ENCODE results near the gene CKAP5.

The CKAP5 gene

DNA sequence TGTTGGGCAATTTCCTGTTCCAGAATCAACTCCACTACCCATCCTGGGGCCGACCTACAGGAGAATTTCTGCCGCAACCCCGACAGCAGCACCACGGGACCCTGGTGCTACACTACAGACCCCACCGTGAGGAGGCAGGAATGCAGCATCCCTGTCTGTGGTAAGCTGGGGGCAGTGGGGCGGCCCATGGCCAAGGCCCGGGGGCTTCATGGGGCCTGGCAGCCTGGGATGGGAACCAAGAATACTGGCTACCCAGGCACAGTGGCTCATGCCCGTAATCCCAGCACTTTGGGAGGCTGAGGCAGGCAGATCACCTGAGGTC is 122.8 kb downstream of the CKAP5 start:
- TF ChIP-seq EZH2phosphoT487 (IDR thresholded peaks at IDR 0.05; ENCODE audit: borderline replicate concordance) = no peak
- TF ChIP-seq, protein P1, sequence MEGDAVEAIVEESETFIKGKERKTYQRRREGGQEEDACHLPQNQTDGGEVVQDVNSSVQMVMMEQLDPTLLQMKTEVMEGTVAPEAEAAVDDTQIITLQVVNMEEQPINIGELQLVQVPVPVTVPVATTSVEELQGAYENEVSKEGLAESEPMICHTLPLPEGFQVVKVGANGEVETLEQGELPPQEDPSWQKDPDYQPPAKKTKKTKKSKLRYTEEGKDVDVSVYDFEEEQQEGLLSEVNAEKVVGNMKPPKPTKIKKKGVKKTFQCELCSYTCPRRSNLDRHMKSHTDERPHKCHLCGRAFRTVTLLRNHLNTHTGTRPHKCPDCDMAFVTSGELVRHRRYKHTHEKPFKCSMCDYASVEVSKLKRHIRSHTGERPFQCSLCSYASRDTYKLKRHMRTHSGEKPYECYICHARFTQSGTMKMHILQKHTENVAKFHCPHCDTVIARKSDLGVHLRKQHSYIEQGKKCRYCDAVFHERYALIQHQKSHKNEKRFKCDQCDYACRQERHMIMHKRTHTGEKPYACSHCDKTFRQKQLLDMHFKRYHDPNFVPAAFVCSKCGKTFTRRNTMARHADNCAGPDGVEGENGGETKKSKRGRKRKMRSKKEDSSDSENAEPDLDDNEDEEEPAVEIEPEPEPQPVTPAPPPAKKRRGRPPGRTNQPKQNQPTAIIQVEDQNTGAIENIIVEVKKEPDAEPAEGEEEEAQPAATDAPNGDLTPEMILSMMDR (conservative IDR thresholded peaks at IDR 0.05; ENCODE audit: low read length) = no peak

DNA sequence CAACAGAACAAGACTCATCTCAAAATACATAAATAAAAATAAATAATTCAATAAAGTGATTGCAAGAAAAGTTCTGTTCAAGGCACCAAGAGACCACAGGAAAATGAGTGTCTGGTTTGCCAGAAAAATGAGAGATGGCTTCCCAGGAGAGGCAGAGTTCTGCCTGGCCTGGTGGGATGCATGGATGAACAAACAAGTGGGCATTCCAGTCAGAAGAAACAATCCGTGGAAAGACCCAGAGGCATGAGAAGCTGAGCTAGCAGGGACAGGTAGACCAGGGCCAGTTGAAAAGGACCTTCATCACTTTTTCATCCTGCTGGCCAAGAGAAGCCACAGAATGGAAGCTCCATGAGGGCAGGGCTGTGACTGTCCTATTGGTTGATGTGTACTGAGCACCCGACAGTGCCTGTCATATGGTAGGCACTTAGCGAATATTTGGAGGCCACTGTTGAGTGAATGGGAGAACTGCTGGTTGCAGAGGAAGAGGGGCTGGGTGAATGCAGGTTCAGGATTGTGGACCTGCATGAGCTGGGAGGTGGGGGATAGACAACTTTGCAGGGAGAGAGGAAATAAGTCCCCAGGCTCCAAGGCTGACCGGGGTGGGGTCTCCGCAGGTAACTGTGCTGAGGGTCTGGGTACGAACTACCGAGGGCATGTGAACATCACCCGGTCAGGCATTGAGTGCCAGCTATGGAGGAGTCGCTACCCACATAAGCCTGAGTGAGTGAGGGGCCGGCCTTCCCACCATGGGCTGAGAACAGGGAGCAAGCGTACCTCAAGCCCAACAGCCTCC is 123.3 kb downstream of the CKAP5 start:
- no peaks in the 10 kb centered on the region for H3F3A ChIP-seq (ENCODE audit: low read depth)
- no peaks in the 10 kb centered on the region for H3K27me3 ChIP-seq (ENCODE audit: insufficient read depth, low read length, poor library complexity, severe bottlenecking)
- H3K79me2 ChIP-seq (ENCODE audit: insufficient read depth, low read length) = no peaks in the 10 kb centered on the region
- TF ChIP-seq, protein P1 (conservative IDR thresholded peaks at IDR 0.05; ENCODE audit: low read length) = no peak
- no peak for TF ChIP-seq EZH2phosphoT487 (IDR thresholded peaks at IDR 0.05; ENCODE audit: borderline replicate concordance)
- H3K36me3 ChIP-seq (ENCODE audit: insufficient read depth, low read length) = no peaks in the 10 kb centered on the region
- H3K4me1 ChIP-seq (ENCODE audit: insufficient read depth, low read length, poor library complexity, severe bottlenecking) = peaks cover 19% of the 10 kb centered on the region
- no peak overlapping the region for H3K4me2 ChIP-seq (ENCODE audit: low read depth, low read length, poor library complexity, severe bottlenecking)
- no peaks in the 10 kb centered on the region for H3K9me2 ChIP-seq (replicated peaks; ENCODE audit: low read depth, low read length)
- H2AFZ ChIP-seq (ENCODE audit: low read length) = no peak overlapping the region
- no peaks in the 10 kb centered on the region for H3K9me3 ChIP-seq (ENCODE audit: insufficient read depth, low read depth, low read length)
- no peaks in the 10 kb centered on the region for H4K20me1 ChIP-seq (ENCODE audit: insufficient read depth, low read length, poor library complexity, severe bottlenecking)
- H3K4me3 ChIP-seq (ENCODE audit: low read length, poor library complexity, severe bottlenecking) = no peak overlapping the region
- no peak overlapping the region for H3K9ac ChIP-seq (ENCODE audit: low read depth, low read length, poor library complexity, severe bottlenecking)

More for the DNA sequence above, 122.8 kb downstream of the CKAP5 start:
- Histone ChIP-seq H2AFZ (ENCODE audit: low read length) (no peak overlapping the region), H3K27me3 (ENCODE audit: insufficient read depth, low read length, poor library complexity, severe bottlenecking) (no peaks in the 10 kb centered on the region), H4K20me1 (ENCODE audit: insufficient read depth, low read length, poor library complexity, severe bottlenecking) (no peaks in the 10 kb centered on the region), H3K9me2 (replicated peaks; ENCODE audit: low read depth, low read length) (no peaks in the 10 kb centered on the region), H3K4me1 (ENCODE audit: insufficient read depth, low read length, poor library complexity, severe bottlenecking) (peaks cover 13% of the 10 kb centered on the region), H3K9ac (ENCODE audit: low read depth, low read length, poor library complexity, severe bottlenecking) (no peak overlapping the region), H3K36me3 (ENCODE audit: insufficient read depth, low read length) (no peaks in the 10 kb centered on the region), H3F3A (ENCODE audit: low read depth) (no peaks in the 10 kb centered on the region), H3K4me2 (ENCODE audit: low read depth, low read length, poor library complexity, severe bottlenecking) (no peak overlapping the region), H3K79me2 (ENCODE audit: insufficient read depth, low read length) (no peaks in the 10 kb centered on the region), H3K9me3 (ENCODE audit: insufficient read depth, low read depth, low read length) (no peaks in the 10 kb centered on the region), H3K4me3 (ENCODE audit: low read length, poor library complexity, severe bottlenecking) (no peak overlapping the region)

DNA sequence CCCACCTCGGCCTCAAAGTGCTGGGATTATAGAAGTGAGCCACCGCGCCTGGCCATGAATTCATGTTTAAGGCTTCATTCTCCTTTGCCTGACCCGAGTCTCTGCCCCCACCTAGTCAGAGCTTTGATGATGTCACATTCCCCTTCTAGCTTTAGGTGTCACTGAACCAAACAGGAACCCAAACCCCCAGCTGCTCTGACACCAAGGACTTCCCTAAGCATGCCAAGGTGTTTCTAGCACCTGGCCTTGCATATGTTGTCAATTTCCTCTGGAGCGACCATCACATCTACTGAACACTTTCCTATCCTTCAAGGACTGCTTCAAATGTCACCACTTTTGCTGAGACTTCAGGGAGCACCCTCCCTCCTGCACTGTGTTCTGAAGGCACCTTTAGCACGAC is 124.8 kb downstream of the CKAP5 start:
- H3K9me3 ChIP-seq (ENCODE audit: insufficient read depth, low read depth, low read length) = no peaks in the 10 kb centered on the region
- no peak overlapping the region for H2AFZ ChIP-seq (ENCODE audit: low read length)
- H3K4me1 ChIP-seq (ENCODE audit: insufficient read depth, low read length, poor library complexity, severe bottlenecking) = peaks cover 19% of the 10 kb centered on the region
- no peaks in the 10 kb centered on the region for H3F3A ChIP-seq (ENCODE audit: low read depth)
- TF ChIP-seq, protein P1 (conservative IDR thresholded peaks at IDR 0.05; ENCODE audit: low read length) = no peak
- no peak for TF ChIP-seq EZH2phosphoT487 (IDR thresholded peaks at IDR 0.05; ENCODE audit: borderline replicate concordance)
- H3K27me3 ChIP-seq (ENCODE audit: insufficient read depth, low read length, poor library complexity, severe bottlenecking) = no peaks in the 10 kb centered on the region
- no peak overlapping the region for H3K4me3 ChIP-seq (ENCODE audit: low read length, poor library complexity, severe bottlenecking)
- H4K20me1 ChIP-seq (ENCODE audit: insufficient read depth, low read length, poor library complexity, severe bottlenecking) = no peaks in the 10 kb centered on the region
- no peaks in the 10 kb centered on the region for H3K79me2 ChIP-seq (ENCODE audit: insufficient read depth, low read length)
- no peaks in the 10 kb centered on the region for H3K9me2 ChIP-seq (replicated peaks; ENCODE audit: low read depth, low read length)
- no peak overlapping the region for H3K4me2 ChIP-seq (ENCODE audit: low read depth, low read length, poor library complexity, severe bottlenecking)
- H3K36me3 ChIP-seq (ENCODE audit: insufficient read depth, low read length) = no peaks in the 10 kb centered on the region
- no peak overlapping the region for H3K9ac ChIP-seq (ENCODE audit: low read depth, low read length, poor library complexity, severe bottlenecking)

All from Loucy (cell line).